Activated CD4-positive, CD25-positive, alpha-beta regulatory T cell treated with anti-CD3 and anti-CD28 coated beads, Interleukin-2, amount 50 U/mL, for 72 hours (primary cell): ENCODE results near the gene DICER1.

ENCODE experiments used
- DNase-seq: peaks from one replicate; pipeline ENCODE4 v3.0.0; 2021

DICER1 gene

GRCh38 chr14:95054346-95055280 lies 102.7 kb downstream of the DICER1 start:
- no peak for DNase-seq

GRCh38 chr14:95052016-95052585 lies 105.2 kb downstream of the DICER1 start:
- no peak for DNase-seq

- no peak for DNase-seq
These were observed 107.4 kb downstream of the DICER1 start for GRCh38 chr14:95049952-95050351.

- no peak for DNase-seq
These were observed 108.5 kb downstream of the DICER1 start for GRCh38 chr14:95048771-95049312.

- DNase-seq = no peak
These were observed 109.6 kb downstream of the DICER1 start for GRCh38 chr14:95047754-95048153.

GRCh38 chr14:95046711-95047681 lies 110.3 kb downstream of the DICER1 start:
- DNase-seq = no peak

GRCh38 chr14:95045836-95046430 lies 111.4 kb downstream of the DICER1 start:
- DNase-seq = no peak

- no peak for DNase-seq
These were observed 112.1 kb downstream of the DICER1 start for GRCh38 chr14:95045106-95045701.

GRCh38 chr14:95044463-95045105 lies 112.7 kb downstream of the DICER1 start:
- no peak for DNase-seq

- DNase-seq = no peak
These were observed 113.4 kb downstream of the DICER1 start for GRCh38 chr14:95043732-95044462.

GRCh38 chr14:95043314-95043713 lies 114.0 kb downstream of the DICER1 start:
- no peak for DNase-seq

GRCh38 chr14:95041477-95042020 lies 115.8 kb downstream of the DICER1 start:
- no peak for DNase-seq

GRCh38 chr14:95040708-95041476 lies 116.4 kb downstream of the DICER1 start:
- no peak for DNase-seq

- no peak for DNase-seq
These were observed 117.4 kb downstream of the DICER1 start for GRCh38 chr14:95039993-95040348.

GRCh38 chr14:95039259-95039992 lies 117.9 kb downstream of the DICER1 start:
- DNase-seq = no peak

GRCh38 chr14:95038521-95039250 lies 118.6 kb downstream of the DICER1 start:
- DNase-seq = no peak

- DNase-seq = no peak
These were observed 120.1 kb downstream of the DICER1 start for GRCh38 chr14:95037273-95037672.
